ENCODE data around the gene SLC25A45.
"Not testable (repeated sequence)": the region's sequence is repeated elsewhere in the genome, so short reads cannot be mapped to it uniquely, and the experiment has no call there.

Gene SLC25A45

GRCh38 chr11:65355013-65355775, 27.3 kb downstream of the SLC25A45 start:
- no peak for DNase-seq

- peak; percentile 96 for DNase-seq
These were observed 28.0 kb downstream of the SLC25A45 start, which contains the start of gene TIGD3 for GRCh38 chr11:65354265-65355012. TSS of gene TIGD3 (plus strand) at chr11:65354751. CDS start at chr11:65355809, 1,058 bp downstream.

- no peak for DNase-seq
These were observed 28.6 kb downstream of the SLC25A45 start for GRCh38 chr11:65353900-65354264.

GRCh38 chr11:65353376-65353775, 29.1 kb downstream of the SLC25A45 start:
- no peak for DNase-seq

- no peak for DNase-seq
These were observed 29.7 kb downstream of the SLC25A45 start for GRCh38 chr11:65352783-65353182.

DNA sequence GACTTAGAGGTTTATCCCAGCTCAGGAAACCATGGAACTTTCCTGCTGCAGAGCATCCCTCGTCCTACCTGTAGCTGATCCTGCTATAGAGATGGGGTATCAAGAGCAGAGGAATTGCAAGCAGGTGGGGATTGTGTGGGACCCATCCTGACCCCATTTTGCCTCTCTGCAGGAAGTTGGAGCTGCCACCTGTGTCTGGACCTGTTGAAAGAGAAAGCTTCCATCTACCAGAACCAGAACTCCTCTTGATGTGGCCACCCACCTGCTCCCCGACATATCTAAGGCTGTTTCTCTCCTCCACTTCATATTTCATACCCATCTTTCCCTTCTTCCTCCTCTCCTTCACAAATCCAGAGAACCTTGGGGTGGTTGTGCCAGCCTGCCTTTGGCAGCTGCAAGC, 30.9 kb downstream of the SLC25A45 start:
- no peak for DNase-seq

DNA sequence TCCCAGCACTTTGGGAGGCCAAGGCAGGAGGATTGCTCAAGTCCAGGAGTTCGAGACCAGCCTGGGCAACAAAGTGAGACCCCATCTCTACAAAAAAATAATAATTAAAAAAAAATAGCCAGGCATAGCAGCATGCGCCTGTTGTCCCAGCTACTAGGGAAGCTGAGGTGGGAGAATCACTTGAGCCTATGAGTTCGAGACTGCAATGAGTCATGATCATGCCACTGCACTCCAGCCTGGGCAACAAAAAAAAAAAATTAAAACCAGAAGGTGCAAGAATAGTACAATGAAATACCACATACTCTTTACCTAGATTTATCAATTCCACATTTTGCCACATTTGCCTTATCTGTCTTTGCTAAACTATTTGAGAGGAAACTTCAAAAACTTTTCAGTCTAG, 40.6 kb downstream of the SLC25A45 start:
- DNase-seq, result no peak

DNA sequence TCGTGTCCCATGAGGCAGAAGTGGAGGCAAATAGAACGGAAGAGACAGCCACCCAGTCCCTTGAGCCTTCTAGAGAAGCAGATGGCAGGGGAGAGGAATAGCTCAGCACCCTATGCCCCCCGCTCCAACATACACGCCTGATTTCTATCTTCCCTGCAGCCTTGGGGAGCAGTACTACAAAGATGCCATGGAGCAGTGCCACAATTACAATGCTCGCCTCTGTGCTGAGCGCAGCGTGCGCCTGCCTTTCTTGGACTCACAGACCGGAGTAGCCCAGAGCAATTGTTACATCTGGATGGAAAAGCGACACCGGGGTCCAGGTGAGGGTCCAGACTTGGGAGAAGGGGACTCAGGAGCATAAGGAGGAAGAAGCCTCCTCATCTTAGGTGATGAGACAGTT, 42.2 kb downstream of the SLC25A45 start:
- no peak for DNase-seq

DNA sequence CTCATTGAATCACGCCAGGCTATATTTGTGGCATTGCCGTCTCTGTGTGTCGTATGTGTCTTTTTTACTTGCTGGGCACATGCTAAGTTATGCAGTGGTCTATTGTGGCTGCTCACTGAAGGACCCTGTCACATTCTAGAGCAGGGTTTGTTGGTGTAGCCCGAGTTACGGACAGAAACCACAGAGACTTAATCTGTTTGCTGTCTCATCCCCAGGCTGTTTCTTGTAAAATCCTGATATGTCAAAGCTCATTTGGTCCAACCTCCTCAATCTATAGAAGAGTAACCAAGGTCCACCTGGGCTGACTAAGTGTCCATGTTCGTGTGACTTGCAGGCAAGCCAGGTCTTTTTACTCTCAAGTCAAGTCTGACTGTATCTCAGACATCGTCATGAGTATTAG, 43.8 kb downstream of the SLC25A45 start:
- DNase-seq, result no peak

DNA sequence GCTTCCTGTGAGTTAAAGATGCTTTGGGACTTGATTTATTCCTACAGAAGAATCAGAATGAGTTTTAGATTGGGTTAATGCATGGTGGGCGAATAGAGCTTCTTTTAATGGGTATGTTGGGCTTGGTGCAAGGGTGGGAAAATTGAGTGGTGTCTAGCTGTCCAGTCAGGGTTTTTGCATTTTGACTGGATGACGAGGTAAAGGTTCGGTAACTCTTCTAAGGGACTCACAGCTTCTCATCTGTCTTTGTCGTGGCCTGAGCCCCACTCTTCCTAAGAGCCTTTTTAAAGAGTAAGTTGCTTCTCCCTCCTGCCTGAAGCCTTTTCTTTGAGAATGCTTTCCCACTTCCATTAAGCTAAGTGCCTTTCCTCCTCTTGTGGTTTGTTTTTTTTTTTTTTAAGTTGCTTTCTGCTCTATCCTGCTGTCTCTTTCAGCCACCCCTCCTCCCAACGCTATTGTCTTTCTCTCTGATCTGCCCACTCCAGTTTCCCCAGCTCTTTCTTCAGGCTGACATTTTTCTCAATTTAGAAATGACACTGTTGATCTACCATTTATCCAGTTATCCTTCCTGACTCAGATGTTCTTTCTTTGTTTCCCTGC, 47.6 kb downstream of the SLC25A45 start:
- no peak for DNase-seq

DNA sequence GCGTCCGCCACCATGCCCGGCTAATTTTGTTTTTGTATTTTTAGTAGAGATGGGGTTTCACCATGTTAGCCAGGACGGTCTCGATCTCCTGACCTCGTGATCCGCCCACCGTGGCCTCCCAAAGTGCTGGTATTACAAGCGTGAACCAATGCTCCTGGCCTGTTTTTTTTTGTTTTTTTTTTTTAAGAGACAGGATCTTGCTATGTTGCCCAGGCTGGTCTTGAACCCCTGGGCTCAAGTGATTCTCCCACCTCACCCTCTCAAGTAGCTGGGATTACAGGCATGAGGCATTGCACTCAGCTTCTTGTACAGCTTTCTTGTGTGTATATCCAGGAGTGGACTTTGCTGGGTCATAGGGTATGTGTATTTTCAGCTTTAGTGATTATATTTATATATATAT, 49.9 kb downstream of the SLC25A45 start:
- not testable (repeated sequence) for DNase-seq

GRCh38 chr11:65330544-65330943, 51.9 kb downstream of the SLC25A45 start:
- DNase-seq, result no peak

DNA sequence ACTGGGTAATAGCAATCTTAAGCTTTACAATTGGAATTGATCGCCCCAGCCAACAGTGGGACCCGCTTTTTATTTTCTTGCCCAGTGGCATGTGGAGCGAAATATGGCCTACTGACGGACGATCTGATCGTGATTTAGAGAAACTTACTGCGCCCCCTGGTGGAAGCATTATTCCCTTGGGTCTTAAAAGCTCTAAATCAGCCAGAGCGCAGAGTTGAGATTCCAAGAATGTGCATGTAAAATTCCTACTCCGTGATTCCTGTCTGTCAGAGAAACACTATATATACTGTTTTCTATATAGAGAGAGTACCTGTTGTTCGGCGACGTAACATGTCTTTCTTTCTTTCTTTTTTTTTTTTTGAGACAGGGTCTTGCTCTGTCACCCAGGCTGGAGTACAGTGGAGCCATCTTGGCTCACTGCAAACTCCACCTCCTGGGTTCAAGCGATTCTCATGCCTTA, 52.5 kb downstream of the SLC25A45 start:
- DNase-seq, result peak; percentile 70

GRCh38 chr11:65329478-65329877, 53.0 kb downstream of the SLC25A45 start:
- DNase-seq, result no peak

- DNase-seq, result no peak
These were observed 55.4 kb downstream of the SLC25A45 start for GRCh38 chr11:65327021-65327420.

DNA sequence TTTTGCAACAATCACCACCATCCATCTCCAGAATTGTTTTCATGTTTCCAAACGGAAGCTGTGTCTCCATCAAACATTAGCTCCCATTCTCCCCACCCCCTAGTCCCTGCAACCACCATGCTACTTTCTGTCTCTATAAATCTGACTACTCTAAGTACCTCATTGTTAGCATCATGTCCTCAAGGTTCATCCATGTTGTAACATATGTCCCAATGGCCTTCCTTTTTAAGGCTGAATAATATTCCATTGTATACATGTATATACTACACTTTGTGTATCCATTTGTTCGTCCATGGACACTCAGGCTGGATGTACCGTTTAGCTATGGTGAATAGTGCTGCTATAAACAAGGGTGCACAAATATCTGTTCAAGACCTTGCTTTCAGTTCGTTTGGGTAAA, 57.0 kb downstream of the SLC25A45 start:
- DNase-seq, result no peak
